GM12874 (cell line): ENCODE data around the gene BYSL.

Source experiments
- TF ChIP-seq, protein P1 (sequence below): IDR thresholded peaks from 2 replicates; pipeline ENCODE4 v1.5.1; 2011; ENCODE audit warnings: low read depth, mild to moderate bottlenecking, control low read depth, low read length, moderate library complexity; ENCODE audit not compliant: insufficient read depth

Gene BYSL

DNA sequence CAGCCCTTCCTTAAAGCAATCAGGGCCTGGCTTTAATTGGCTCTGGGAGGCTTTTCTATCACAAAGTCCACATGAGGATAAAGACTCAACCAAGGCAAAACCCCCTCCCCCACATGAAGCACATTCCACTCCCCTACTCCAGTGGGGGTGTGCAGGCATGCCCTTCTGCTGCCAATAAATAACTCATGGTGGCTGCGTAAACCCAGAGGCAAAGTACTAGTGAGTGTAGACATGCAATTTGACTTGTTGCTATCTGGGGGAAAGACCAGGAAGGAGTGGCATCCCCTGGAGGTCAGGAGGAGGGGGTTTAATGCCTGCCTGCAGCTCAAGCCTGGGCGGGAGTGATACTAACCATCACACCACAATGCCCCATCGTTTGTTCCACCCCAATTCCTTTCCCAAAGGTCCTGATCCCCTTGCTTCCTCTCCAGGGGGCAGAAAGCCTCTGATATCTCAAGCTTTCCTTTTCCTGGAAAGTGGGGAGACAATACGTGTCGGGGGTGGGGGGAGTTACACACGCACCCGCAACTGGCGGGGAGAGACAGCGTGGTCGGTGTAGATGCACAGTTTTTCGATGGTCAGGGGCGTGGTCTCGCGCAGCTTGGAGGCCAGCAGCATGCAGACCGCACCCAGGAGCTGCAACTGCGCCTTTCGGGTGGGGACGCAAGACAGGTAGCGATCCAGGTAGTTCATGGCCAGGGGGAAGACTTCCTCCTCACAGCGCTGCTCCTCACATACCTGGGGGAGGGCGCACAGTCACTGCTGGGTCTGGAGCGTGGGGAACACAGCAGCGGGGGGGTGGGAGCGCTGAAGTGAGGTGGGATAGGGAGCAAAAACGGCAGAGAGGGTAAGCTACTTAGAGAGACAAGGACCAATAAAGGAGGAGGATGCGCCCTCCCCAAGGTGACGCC, 18.8 kb downstream of the BYSL start:
- TF ChIP-seq, protein P1, sequence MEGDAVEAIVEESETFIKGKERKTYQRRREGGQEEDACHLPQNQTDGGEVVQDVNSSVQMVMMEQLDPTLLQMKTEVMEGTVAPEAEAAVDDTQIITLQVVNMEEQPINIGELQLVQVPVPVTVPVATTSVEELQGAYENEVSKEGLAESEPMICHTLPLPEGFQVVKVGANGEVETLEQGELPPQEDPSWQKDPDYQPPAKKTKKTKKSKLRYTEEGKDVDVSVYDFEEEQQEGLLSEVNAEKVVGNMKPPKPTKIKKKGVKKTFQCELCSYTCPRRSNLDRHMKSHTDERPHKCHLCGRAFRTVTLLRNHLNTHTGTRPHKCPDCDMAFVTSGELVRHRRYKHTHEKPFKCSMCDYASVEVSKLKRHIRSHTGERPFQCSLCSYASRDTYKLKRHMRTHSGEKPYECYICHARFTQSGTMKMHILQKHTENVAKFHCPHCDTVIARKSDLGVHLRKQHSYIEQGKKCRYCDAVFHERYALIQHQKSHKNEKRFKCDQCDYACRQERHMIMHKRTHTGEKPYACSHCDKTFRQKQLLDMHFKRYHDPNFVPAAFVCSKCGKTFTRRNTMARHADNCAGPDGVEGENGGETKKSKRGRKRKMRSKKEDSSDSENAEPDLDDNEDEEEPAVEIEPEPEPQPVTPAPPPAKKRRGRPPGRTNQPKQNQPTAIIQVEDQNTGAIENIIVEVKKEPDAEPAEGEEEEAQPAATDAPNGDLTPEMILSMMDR: no peak

DNA sequence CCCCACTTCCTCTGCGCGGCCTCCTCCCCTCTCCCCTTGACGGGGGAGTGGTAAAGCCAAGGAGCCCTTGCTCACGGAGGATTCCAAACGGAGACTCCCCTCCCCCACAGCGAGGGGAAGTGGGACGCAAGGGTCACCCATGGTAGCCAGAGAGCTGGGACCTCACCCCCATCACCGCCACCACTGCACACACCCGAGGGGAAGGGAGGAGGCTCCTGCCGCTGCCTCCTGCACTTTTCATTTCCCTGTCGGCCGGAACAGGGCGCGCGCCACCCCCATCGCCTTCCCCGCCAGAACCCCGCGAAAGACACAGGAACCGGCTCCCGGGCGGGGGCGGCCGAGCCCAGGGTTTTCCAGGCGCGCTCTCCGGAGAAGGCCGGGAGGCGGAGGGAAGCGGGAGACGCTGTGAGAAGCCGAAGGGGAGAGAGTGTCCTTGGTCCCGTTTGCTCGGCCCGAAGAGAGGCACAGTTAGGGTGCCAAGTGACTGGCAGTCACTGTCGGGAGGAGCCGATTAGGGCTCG, 19.5 kb downstream of the BYSL start:
- TF ChIP-seq, protein P1: no peak

DNA sequence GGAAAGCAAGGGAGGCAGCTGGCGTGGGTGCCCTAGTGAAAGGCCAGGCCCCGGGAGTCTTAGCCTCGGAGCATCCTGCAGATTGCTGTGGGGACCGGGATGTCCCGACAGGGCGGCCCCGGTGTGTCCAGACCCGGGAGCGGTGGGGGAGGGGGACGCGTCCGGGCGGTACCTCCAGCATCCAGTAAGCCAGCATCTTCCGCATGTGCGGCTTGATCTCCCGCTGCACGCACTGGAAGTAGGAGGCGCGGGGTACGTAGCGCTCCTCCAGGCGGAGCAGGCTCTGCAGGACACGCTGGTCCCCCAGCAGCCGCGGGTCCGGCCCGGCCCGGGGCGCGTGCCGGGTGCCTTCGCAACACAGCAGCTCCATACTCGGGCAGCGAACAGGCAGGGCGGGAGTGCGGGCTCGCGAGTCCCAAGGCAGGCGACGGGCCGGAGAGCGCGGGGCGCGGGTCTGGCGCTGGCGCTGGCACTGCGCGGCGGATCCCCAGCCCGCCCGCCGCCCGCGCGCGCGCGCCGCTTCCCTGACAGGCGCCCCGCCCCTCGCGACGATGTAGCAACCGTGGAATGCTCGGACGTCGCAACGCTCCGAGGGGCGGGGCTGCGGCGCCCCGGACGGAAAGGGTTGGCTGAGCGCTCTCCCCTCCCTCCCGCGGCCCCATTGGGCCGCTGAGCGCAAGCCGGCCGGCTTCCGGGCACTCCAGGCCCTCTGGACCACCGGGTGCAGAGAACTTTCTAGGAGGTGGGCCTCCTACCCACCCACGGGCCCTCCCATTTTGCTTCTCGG, 20.2 kb downstream of the BYSL start, which contains the start of gene CCND3:
TSS of gene CCND3 (minus strand) at position 529 of the 787 bp plus-strand sequence. CDS start at position 370, 159 bp downstream.
- TF ChIP-seq, protein P1: no peak

DNA sequence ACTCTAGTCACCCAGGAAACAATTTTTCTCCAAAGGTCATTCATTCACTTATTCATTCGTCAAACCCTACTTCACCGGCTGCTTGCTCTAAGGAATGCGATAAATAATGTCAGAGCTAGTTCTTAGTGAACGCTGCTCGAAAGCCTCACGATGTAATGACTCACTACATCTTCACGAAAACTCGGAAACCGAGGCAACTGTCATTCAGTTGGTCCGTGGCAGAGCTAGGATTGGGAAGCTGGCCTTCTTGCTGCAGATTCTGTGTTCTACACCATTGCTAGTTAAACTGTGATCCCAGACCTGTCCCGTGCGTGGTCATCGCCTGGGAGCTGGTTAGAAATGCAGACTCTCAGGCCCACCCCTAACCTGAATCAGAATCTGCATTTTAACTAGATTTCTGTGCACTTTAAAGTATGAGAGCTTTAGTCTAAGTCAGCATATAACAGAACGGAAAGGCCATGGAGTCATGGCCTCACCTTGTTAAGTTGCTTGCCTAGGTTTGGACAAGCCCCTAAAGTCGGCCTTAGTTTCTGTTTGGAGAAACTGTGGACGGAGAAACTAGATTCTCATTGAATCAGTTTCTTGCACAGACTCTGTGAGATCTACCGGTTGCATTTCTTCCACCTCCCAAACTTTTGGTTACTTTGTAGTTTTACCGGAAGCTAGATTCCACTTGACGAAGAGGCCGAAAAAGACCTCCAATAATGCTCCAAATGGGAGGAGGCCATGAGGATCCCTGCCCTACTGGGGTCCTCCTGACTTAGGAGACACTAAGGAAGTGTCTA, 21.0 kb downstream of the BYSL start:
- TF ChIP-seq, protein P1: no peak

DNA sequence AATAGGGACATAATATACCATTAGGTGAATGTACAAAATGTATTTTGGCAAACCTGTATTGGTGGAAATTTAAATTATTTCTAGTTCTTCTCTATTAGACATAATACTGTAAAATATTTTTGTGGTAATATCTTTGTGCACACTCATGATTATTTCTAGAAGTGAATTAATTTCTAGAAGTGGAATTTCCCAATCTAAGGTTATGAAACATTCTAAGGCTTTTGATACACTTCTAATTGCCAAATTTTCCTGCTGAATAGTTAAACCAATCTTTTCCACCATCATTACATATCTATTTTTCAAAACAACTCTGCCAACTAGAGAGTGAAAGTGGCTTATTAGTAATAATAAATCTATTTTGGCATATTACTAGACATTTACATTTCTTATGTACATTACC, 22.2 kb downstream of the BYSL start:
- TF ChIP-seq, protein P1: no peak

DNA sequence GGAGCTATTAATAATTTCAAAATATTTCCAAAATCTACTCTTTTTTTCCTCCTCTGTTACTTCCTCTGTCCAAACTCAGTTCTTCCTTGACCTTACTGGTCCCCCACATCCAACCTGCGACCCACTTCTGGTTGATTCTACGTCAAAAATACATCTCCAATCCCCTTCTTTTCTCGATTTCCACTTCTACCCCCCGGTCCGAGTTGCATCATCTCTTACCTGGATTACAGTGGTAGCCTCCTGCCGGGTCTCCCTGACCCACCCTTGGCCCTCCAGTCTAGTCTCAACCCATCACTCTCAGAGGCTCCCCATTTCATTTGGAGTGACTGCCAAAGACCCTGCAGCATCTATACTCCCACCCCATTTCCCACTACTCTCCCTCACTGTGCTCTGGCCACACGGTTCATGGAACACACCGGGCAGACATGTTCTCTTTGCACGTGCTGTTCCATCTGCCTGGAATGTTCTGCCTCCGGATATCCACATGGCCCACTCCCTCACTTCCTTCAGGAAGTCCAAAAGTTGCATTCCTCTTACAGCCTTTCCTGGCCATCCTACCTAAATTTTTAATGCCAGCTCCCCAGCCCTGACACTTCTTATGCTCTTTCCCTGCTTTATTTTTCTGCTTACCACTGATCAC, 26.4 kb downstream of the BYSL start:
- TF ChIP-seq, protein P1: no peak
